Measurements from ENCODE around the gene SMARCA1.
"Not testable (repeated sequence)": the region's sequence is repeated elsewhere in the genome, so short reads cannot be mapped to it uniquely, and the experiment has no call there.

Gene SMARCA1, protein sequence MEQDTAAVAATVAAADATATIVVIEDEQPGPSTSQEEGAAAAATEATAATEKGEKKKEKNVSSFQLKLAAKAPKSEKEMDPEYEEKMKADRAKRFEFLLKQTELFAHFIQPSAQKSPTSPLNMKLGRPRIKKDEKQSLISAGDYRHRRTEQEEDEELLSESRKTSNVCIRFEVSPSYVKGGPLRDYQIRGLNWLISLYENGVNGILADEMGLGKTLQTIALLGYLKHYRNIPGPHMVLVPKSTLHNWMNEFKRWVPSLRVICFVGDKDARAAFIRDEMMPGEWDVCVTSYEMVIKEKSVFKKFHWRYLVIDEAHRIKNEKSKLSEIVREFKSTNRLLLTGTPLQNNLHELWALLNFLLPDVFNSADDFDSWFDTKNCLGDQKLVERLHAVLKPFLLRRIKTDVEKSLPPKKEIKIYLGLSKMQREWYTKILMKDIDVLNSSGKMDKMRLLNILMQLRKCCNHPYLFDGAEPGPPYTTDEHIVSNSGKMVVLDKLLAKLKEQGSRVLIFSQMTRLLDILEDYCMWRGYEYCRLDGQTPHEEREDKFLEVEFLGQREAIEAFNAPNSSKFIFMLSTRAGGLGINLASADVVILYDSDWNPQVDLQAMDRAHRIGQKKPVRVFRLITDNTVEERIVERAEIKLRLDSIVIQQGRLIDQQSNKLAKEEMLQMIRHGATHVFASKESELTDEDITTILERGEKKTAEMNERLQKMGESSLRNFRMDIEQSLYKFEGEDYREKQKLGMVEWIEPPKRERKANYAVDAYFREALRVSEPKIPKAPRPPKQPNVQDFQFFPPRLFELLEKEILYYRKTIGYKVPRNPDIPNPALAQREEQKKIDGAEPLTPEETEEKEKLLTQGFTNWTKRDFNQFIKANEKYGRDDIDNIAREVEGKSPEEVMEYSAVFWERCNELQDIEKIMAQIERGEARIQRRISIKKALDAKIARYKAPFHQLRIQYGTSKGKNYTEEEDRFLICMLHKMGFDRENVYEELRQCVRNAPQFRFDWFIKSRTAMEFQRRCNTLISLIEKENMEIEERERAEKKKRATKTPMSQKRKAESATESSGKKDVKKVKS

DNA sequence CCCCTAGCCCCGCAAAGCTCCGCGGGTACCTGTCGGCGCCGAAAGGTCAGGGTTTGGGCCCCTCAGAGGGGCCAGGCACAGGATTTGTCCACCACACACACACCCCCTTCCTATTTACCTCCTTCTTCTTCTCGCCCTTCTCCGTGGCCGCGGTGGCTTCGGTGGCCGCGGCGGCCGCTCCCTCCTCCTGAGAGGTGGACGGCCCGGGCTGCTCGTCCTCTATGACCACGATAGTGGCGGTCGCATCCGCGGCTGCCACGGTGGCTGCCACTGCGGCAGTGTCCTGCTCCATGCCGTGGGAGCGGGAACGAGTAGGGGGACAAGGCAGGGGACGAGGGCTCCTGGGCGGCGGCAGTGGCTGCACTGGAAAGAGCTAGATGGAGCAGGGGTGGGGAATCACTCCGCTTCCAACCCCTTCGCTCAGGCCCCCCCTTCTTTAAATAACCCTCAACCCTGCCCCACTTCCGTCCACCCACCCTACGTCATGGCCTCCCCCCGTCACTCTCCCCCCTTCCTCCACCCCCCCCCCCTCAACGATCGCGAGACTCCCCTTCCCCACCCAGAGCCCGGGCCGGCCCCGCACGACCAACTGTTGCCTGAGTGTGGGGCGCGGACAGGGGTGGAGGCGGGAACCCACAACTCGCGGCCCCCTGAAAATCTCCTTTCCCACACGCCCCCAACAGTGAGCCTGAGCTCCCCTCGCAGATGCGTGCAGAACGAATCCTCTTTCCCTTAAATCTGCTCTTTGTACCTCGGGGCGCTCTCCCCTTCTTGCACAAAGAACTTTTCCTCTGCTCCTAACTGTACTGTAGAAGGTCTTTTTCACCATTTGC is at the start of gene SMARCA1:
Gene SMARCA1, minus strand, starts transcription at position 412 of the 833 bp plus-strand sequence. Its CDS starts 120 bp downstream, at position 292.
- no peak for DNase-seq (ENCODE audit: low read depth in 2 of 3, low spot score in 2 of 3)

GRCh38 chrX:129572422-129572821 is 49.1 kb upstream of the SMARCA1 start:
- no peak for DNase-seq (ENCODE audit: low read depth in 2 of 3, low spot score in 2 of 3)

- no peak for DNase-seq (ENCODE audit: low read depth in 2 of 3, low spot score in 2 of 3)
These were observed 45.1 kb upstream of the SMARCA1 start for GRCh38 chrX:129568349-129568748.

GRCh38 chrX:129566073-129566472 is 42.8 kb upstream of the SMARCA1 start:
- DNase-seq (ENCODE audit: low read depth in 2 of 3, low spot score in 2 of 3): no peak

DNA sequence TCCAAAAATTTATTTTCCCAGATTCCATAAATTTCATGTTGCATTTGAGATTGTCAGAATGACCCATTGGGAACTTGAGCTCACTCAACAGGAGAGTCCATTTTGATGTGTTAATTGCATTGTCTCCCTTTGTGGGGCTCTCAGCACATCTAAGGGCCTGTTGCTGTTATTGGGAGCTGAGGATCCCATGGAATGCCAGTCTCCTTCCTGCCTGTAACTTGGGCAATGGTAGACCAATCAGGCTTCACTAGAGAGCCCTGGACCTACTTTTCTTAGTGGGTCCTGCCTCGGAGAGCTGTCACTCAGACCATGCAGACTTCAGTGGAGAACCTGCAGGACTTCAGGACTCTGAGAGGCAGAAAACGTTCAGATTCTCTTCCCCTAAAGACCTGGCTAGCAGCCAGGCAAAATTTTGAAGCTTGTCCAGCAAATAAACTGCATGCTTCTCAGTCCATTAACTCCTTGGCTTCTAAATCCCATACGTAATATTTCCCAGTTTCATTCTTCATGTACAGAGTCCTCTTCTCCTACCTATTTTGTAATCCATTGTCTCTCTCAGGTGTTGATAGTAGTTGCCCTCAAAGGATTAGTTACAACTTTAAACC is 41.9 kb upstream of the SMARCA1 start:
- no peak for DNase-seq (ENCODE audit: low read depth in 2 of 3, low spot score in 2 of 3)

- not testable (repeated sequence) for DNase-seq (ENCODE audit: low read depth in 2 of 3, low spot score in 2 of 3)
These were observed 41.1 kb upstream of the SMARCA1 start for GRCh38 chrX:129564345-129564744.

- DNase-seq (ENCODE audit: low read depth in 2 of 3, low spot score in 2 of 3): no peak
These were observed 38.2 kb upstream of the SMARCA1 start for GRCh38 chrX:129561453-129561852.

DNA sequence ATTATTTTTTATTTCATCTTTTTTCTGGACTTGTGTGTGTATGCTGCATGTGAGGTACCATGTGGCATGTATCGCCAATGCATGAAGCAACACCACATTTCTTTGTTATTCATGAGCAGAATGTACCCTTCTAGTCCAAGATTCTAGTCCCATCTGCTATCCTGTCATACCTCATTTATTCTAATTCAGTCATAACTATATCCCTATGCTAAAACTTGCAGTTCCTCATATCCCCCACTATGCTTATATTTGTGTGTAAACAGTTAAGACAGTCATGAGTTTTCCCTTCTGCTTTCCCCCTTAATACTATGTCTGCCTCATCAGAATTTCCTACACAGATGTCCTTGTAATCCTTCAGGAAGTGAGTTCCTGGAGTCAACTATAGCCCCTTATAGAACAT is 36.5 kb upstream of the SMARCA1 start:
- no peak for DNase-seq (ENCODE audit: low read depth in 2 of 3, low spot score in 2 of 3)

DNA sequence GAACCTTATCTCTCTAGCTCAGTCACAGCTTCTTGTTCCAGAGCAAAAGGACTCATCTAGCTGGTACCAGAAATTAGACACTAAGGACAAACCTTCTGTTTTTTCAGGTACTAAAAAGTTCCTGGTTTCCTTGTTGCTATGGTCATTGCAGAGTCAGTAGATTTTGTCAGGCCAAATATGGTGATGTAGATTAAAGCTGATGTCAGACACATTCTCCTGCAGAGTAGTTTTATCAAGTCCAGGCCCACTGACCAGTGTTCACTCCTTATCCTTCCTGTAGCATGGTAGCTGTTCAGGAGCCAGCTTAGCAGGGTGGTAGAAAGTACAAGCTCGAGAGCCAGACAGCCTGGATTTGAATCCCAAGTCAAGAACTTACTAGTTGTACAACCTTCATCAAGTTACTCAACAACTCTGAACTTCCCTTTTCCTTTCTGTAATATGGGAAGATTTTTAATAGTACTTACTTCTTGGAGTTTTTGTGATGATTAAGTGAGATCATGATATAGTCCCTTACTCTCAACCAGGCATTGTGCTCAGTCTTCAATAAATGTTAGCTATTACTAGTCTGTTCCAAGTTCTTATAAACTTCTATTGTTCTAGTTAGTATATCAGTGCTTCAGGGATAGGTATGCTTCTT is 34.7 kb upstream of the SMARCA1 start:
- no peak for DNase-seq (ENCODE audit: low read depth in 2 of 3, low spot score in 2 of 3)

DNA sequence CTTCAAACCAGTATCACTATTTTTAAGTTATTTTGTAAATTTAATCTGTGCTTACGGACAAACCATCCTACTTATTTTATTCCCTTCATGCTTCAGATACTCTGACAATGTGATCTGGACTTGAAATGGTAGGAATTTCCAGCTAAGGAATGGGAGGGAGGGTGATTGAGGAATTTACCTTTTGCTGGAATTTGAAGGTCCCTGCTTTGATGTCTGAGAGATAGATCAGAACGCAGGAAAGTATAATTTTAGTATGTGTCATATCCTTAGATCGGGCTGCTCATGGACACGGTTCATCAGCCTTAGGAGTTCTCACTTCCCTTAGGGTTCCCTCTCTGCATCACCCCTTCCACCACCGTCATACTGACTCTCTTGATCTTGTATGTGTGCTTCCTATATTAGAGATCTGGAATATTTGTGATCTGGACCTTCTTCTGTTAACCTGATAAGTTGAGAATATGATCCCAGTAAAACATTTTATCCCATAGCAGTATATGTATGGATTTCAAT is 33.6 kb upstream of the SMARCA1 start:
- no peak for DNase-seq (ENCODE audit: low read depth in 2 of 3, low spot score in 2 of 3)

DNA sequence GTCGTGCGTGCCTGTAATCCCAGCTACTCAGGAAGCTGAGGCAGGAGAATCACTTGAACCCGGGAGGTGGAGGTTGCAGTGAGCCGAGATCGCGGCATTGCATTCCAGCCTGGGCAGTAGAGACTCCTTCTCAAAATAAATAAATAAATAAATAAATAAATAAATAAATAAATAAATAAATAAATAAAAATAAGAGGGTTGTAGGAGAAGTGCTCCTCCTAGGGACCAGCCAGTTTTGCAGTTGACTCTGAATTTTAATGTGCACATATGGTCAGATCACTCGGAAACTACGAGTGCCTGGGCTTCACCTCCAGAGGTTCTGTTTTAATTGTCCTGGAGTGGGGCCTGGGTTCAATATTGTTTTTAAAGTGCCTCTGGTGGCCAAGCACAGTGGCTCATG is 31.5 kb upstream of the SMARCA1 start:
- not testable (repeated sequence) for DNase-seq (ENCODE audit: low read depth in 2 of 3, low spot score in 2 of 3)

GRCh38 chrX:129553619-129554288 is 30.5 kb upstream of the SMARCA1 start:
- DNase-seq (ENCODE audit: low read depth in 2 of 3, low spot score in 2 of 3): no peak

GRCh38 chrX:129549124-129549523 is 25.8 kb upstream of the SMARCA1 start:
- DNase-seq (ENCODE audit: low read depth in 2 of 3, low spot score in 2 of 3): no peak

DNA sequence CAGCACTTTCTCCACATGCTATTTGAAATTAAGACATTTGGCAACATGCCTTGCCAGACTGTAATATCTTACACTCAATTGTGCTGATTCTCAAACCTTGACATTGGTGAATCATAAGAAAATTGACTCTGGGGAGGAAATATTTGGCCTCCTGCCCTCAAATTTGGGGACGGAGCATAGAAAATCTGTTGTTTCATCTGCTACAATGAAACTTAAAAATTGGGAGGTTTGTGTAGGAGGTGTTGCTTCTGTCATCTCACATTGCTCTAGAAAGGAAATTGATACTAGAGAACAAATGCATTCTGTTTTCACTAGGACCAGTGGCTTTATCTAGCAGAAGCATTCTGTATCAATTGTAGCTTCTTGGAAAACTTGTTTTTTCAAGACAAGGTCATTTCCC is 22.1 kb upstream of the SMARCA1 start:
- no peak for DNase-seq (ENCODE audit: low read depth in 2 of 3, low spot score in 2 of 3)

- no peak for DNase-seq (ENCODE audit: low read depth in 2 of 3, low spot score in 2 of 3)
These were observed 21.5 kb upstream of the SMARCA1 start for GRCh38 chrX:129544780-129545179.

DNA sequence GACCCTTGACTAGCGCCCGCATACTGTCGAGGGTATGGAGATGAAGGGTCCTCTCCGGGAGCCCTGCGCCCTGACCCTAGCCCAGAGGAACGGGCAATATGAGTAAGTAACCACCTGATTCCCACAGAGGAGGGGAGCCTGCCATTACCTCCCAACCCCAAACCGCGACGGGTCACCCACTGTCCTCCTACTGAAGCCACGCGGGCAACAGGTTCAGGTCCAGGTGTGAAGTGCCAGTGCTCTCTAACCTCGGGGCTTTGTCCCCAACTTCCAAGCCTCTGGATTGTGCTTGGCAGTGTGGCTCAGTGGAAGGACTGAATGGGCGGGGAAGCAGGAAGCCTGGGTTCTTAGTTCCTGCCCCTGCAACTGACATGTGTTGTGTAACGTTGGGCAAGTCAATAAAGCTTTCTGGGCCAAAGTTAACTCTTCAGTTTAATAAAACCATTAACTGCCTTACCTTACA is 17.5 kb upstream of the SMARCA1 start:
- no peak for DNase-seq (ENCODE audit: low read depth in 2 of 3, low spot score in 2 of 3)

- peak; percentile 8 to 22 (median 8) for DNase-seq (ENCODE audit: low read depth in 2 of 3, low spot score in 2 of 3)
These were observed 16.9 kb upstream of the SMARCA1 start, which contains the start of gene OCRL for GRCh38 chrX:129540068-129540653. TSS of gene OCRL (plus strand) at chrX:129540259. CDS start at chrX:129540440, 181 bp downstream.

- DNase-seq (ENCODE audit: low read depth in 2 of 3, low spot score in 2 of 3): no peak
These were observed 11.7 kb upstream of the SMARCA1 start for GRCh38 chrX:129534816-129535578.

Measured in activated CD8-positive, alpha-beta memory T cell treated with anti-CD3 and anti-CD28 coated beads for 48 hours (primary cell).